BJ (cell line): ENCODE measurements around the gene HEATR5A. TPM values are rescaled to one million over a fixed set of nuclear protein-coding genes. Genes with fewer than 3 reads are reported as not detected.
"Not testable (repeated sequence)": the region's sequence is repeated elsewhere in the genome, so short reads cannot be mapped to it uniquely, and the experiment has no call there.

Source experiments
- CTCF ChIA-PET: fragments of 350-600 bp; formaldehyde crosslinking; extraction: SDS; loops from one replicate; lab custom pipeline; 2021; ENCODE audit warnings: antibody characterized with exemption, inconsistent platforms; lab: Yijun Ruan, JAX
- POLR2A ChIA-PET: fragments of 300-600 bp; sonication (Branson Sonifier 250); formaldehyde crosslinking; extraction: SDS; loops from one replicate; lab custom pipeline; 2021; ENCODE audit warnings: antibody characterized with exemption; lab: Charles Lee
- DNase-seq: peaks from one replicate; pipeline ENCODE4 v3.0.0-alpha.2; 2011; ENCODE audit warnings: low read depth
- H3K27me3 ChIP-seq: 2 replicates; pipeline ENCODE4 v1.6.0; 2011; ENCODE audit warnings: low read length; ENCODE audit not compliant: control insufficient read depth, insufficient read depth
- H3K36me3 ChIP-seq: 2 replicates; pipeline ENCODE4 v1.5.1; 2011; ENCODE audit warnings: low read length; ENCODE audit not compliant: control insufficient read depth, insufficient read depth
- H3K4me3 ChIP-seq: 2 replicates; pipeline ENCODE4 v1.5.1; 2011; ENCODE audit warnings: low read depth, mild to moderate bottlenecking, control low read depth, low read length
- polyA plus RNA-seq: library from polyadenylated mRNA; depleted of rRNA; stranded (reverse); fragments of >200 nt; gene quantifications from 2 replicates; pipeline ENCODE4 v1.2.3, GENCODE V29; 2011
- TF ChIP-seq, protein P1 (sequence below): IDR thresholded peaks from 2 replicates; pipeline ENCODE4 v1.5.1; 2011; ENCODE audit warnings: low read depth, mild to moderate bottlenecking, control low read depth, inconsistent platforms, low read length, moderate library complexity; ENCODE audit not compliant: insufficient read depth

The HEATR5A gene
- polyA plus RNA-seq, 1 experiment = 34.3 TPM

DNA sequence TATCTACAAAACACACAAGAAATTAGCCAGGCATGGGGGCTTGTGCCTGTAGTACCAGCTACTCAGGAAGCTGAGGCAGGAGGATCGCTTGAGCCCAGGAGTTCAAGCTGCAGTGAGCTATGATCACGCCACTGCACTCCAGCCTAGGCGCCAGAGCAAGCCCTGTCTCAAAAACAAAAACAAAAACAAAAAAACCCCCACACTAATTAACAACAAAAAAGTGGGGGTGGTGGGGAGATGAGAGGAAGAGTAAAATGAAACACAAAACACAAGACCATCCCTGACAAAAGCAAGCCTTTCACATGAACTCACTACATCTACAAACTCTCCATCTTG, 158.9 kb downstream of the HEATR5A start:
- no peaks in the 10 kb centered on the region for H3K36me3 ChIP-seq
- no peak for DNase-seq
- POLR2A ChIA-PET = no interaction called here
- H3K27me3 ChIP-seq = no peaks in the 10 kb centered on the region
- H3K4me3 ChIP-seq = no peak overlapping the region
- TF ChIP-seq, protein P1, sequence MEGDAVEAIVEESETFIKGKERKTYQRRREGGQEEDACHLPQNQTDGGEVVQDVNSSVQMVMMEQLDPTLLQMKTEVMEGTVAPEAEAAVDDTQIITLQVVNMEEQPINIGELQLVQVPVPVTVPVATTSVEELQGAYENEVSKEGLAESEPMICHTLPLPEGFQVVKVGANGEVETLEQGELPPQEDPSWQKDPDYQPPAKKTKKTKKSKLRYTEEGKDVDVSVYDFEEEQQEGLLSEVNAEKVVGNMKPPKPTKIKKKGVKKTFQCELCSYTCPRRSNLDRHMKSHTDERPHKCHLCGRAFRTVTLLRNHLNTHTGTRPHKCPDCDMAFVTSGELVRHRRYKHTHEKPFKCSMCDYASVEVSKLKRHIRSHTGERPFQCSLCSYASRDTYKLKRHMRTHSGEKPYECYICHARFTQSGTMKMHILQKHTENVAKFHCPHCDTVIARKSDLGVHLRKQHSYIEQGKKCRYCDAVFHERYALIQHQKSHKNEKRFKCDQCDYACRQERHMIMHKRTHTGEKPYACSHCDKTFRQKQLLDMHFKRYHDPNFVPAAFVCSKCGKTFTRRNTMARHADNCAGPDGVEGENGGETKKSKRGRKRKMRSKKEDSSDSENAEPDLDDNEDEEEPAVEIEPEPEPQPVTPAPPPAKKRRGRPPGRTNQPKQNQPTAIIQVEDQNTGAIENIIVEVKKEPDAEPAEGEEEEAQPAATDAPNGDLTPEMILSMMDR = no peak
- CTCF ChIA-PET = no interaction called here

GRCh38 chr14:31259040-31259435, 161.3 kb downstream of the HEATR5A start:
- DNase-seq, H3K36me3 ChIP-seq, POLR2A ChIA-PET, H3K27me3 ChIP-seq, H3K4me3 ChIP-seq: not testable (repeated sequence)
- CTCF ChIA-PET = interaction anchor here (0.7 kb wide), 1 partner anchor 87 kb away, joined by 3 read pairs; no protein-coding TSS in a partner anchor

DNA sequence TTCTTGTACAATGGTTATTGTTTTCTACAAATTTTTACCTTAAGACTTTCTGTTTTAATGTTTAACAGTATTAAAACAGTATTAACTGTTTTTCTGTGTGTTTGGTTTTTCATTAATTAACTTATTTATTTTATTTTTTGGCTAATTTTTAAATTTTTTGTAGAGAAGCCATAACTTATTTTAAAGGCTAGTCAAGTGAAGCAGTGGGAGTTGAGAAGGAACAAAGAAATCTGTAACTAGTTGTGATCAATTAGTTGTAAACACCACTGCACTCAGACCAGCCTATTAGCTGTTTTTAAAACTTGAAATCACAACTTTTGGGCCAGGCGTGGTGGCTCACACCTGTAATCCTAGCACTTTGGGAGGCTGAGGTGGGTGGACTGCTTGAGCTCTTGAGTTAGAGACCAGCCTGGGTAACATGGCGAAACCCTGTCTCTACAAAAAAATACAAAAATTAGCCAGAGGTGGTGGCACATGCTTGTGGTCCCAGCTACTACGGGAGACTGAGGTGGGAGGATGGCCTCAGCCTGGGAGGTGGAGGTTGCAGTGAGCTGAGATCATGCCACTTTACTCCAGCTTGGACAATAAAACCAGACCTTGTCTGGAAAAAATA, 161.8 kb downstream of the HEATR5A start:
- no peaks in the 10 kb centered on the region for H3K36me3 ChIP-seq
- TF ChIP-seq, protein P1 = no peak
- ChIA-PET POLR2A (no interaction called here), CTCF (interaction anchor here (0.7 kb wide), 1 partner anchor 87 kb away, joined by 3 read pairs; no protein-coding TSS in a partner anchor)
- H3K27me3 ChIP-seq = no peaks in the 10 kb centered on the region
- DNase-seq = no peak
- H3K4me3 ChIP-seq = no peak overlapping the region

DNA sequence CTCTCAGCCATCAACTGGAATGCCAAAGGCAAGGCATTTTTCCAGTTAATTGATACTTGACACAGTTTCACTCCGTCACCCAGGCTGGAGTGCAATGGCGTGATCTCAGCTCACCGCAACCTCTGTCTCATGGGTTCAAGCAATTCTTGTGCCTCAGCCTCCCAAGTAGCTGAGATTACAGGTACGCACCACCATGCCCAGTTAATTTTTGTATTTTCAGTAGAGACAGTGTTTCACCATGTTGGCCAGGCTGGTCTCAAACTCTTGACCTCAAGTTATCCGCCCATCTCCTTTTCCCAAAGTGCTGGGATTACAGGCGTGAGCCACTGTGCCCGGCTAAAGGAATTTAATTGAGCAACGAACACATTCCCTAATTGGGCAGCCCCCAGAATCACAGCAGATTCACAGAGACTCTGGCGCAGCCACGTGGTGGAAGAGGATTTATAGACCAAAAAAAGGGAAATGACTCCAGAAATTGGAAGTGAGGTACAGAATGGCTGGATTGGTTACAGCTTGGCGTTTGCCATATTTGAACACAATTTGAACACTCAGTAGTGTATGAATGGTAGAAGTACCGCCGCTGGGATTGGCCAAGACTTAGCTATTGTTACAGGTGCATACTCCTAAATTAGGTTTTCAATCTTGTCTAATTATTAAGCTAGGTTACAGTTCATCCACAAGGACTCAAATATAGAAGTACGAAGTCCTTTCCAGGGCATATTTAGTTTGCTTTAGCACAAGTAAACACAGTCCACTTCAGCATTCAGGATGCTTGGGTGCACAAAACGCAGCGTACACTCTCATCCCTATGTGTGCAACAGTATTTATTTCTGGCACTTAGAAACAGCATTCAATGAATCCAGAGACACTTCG, 162.6 kb downstream of the HEATR5A start:
- CTCF ChIA-PET, H3K27me3 ChIP-seq, H3K36me3 ChIP-seq, DNase-seq, H3K4me3 ChIP-seq, POLR2A ChIA-PET: not testable (repeated sequence)

- TF ChIP-seq, protein P1 = no peak
- ChIA-PET CTCF (interaction anchor here (1.3 kb wide), 1 partner anchor 16 kb away, joined by 4 read pairs; no protein-coding TSS in a partner anchor), POLR2A (no interaction called here)
- H3K36me3 ChIP-seq = no peaks in the 10 kb centered on the region
- no peak for DNase-seq
- H3K4me3 ChIP-seq = no peak overlapping the region
- H3K27me3 ChIP-seq = no peaks in the 10 kb centered on the region
These were observed 163.2 kb downstream of the HEATR5A start for GRCh38 chr14:31257244-31257553.

GRCh38 chr14:31256534-31257243, 163.7 kb downstream of the HEATR5A start:
- DNase-seq = no peak
- POLR2A ChIA-PET = no interaction called here

DNA sequence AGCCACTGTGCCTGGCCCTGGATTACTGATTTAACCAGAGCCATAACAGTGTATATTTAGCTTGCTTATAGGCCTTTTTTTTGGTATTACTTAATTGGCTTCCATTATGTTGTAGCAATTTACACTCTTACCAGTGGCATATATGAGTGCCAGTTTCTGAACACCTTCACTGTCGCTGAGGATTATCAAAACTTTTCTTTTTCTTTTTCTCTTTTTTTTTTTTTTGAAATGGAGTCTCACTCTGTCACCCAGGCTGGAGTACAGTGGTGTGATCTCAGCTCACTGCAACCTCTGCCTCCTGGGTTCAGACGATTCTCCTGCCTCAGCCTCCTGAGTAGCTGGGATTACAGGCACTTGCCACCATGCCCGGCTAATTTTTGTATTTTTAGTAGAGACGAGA, 164.4 kb downstream of the HEATR5A start:
- DNase-seq, H3K27me3 ChIP-seq, H3K4me3 ChIP-seq, POLR2A ChIA-PET, H3K36me3 ChIP-seq: not testable (repeated sequence)
- CTCF ChIA-PET = interaction anchor here (1.3 kb wide), 1 partner anchor 14 kb away, joined by 4 read pairs; no protein-coding TSS in a partner anchor

More at GRCh38 chr14:31256534-31257243, 163.7 kb downstream of the HEATR5A start:
- CTCF ChIA-PET = interaction anchor here (1.3 kb wide), 1 partner anchor 15 kb away, joined by 4 read pairs; no protein-coding TSS in a partner anchor
- no peak overlapping the region for H3K4me3 ChIP-seq
- no peaks in the 10 kb centered on the region for H3K36me3 ChIP-seq
- TF ChIP-seq, protein P1 = no peak
- H3K27me3 ChIP-seq = no peaks in the 10 kb centered on the region
